ENCODE results near the gene CYFIP2.
"Not testable (repeated sequence)": the region's sequence is repeated elsewhere in the genome, so short reads cannot be mapped to it uniquely, and the experiment has no call there.

Gene CYFIP2

GRCh38 chr5:157390551-157391297, 124.8 kb downstream of the CYFIP2 start:
- no peak for DNase-seq (ENCODE audit: low spot score)

DNA sequence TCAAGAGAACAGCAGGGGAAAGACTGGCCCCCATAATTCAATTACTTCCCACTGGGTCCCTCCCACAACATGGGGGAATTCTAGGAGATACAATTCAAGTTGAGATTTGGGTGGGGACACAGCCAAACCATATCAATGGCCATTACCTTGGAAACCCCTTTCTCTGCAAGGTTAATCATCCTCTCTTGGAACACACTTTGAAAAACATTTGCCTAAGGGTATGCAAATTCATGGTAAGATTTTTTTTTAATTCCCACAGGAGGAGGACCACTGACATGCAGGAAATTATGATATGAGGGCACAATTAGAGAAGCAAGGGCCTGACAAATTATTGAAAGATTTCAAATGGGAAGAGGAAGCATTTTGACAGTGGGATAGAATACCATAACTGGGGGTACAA, 132.4 kb downstream of the CYFIP2 start:
- DNase-seq (ENCODE audit: low spot score) = no peak

- DNase-seq (ENCODE audit: low spot score) = no peak
Measured at GRCh38 chr5:157400741-157401495, 135.0 kb downstream of the CYFIP2 start.

- no peak for DNase-seq (ENCODE audit: low spot score)
Measured at GRCh38 chr5:157415838-157416237, 149.9 kb downstream of the CYFIP2 start.

- DNase-seq (ENCODE audit: low spot score) = not testable (repeated sequence)
Measured at GRCh38 chr5:157419521-157419920, 153.6 kb downstream of the CYFIP2 start.

DNA sequence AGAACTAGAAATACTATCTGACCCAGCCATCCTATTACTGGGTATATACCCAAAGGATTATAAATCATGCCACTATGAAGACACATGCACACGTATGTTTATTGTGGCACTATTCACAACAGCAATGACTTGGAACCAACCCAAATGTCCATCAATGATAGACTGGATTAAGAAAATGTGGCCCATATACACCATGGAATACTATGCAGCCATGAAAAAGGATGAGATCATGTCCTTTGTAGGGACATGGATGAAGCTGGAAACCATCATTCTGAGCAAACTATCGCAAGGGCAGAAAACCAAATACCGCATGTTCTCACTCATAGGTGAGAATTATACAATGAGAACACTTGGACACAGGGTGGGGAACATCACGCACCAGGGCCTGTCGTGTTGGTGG, 164.0 kb downstream of the CYFIP2 start:
- DNase-seq (ENCODE audit: low spot score) = not testable (repeated sequence)

- no peak for DNase-seq (ENCODE audit: low spot score)
Measured at GRCh38 chr5:157431544-157432200, 165.7 kb downstream of the CYFIP2 start.

DNA sequence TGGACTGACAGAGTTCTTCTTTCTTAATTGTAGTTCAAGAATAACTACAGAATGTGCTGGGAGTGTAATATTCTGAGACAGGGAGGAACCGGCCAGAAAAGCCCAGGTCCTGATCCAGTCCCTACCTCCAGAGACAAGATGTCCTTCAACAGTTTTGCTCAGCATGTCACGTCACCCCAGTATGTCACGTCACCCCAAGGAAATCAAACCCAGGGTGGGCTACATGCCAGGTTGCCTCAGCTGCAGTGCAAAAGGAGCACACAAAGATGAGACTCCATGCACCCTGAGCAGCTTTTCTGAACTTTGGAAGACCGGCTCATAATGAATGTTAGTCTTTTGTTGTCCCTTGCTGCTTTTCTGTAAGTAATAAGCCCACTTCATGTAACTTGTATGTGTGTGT, 168.2 kb downstream of the CYFIP2 start:
- no peak for DNase-seq (ENCODE audit: low spot score)

DNA sequence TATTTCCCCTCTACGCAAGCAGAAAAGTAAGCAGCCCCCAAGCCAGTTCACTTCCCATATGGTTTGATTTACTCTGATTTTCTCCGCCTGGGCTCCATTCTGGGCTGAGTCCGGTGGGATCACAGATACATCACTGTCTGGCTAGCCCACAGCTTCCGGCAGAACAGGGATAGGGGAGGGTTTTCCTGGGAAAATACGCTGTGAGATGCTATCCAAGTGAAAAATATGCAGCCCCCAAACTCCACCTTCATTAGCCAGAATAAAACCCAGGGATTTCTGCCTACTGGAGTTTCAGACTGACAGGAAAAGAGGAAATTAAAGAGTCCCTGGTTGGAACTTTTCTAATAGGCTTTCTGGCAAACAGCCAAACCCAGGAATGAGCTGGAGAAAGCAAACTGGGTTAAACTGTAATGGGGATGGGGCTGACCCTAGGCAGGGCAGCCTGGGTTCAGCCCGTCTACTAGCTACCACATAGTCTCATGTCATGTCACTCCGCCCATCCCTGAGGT, 177.2 kb downstream of the CYFIP2 start:
- DNase-seq (ENCODE audit: low spot score) = no peak

GRCh38 chr5:157444224-157444623, 178.3 kb downstream of the CYFIP2 start:
- no peak for DNase-seq (ENCODE audit: low spot score)
